ENCODE results near the gene DPM1. TPM values are rescaled to one million over a fixed set of nuclear protein-coding genes. Genes with fewer than 3 reads are reported as not detected.

Gene DPM1
- polyA plus RNA-seq, 1 of the 3 experiments (the other 2 are of a cell fraction), result 72.1 TPM

DNA sequence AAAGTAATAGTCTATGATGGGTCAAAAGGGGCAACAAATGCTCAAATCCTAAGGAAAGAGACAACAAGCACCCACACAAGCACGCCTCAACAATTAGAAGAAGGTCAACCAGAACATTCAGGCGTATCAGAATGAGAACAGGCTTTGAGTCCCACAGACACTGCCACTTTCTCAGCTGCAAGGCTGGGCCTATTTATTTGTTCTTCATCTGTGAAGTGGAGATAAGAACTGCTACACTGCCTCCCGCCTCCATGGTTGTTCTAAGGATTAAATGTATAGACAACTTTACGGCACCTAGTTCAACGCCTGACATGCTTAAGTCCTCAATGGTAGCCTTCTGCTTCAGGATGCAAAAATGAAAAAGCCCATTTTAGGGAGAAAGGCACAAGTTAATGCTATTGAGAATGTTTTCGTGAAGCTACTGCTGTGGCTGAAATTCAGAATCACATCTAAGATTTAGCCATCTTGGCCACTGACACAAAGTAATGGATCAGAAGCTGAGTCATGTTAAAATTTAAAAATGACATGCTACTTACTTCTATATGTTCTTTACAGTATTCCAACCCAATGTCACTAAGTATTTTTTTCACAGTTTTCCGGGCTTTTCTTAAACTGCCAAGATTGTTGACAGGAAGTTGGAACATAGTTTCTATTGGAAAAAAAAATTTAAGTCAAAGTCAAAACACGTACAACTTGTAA, 54.8 kb downstream of the DPM1 start:
- Histone ChIP-seq H3F3A (replicated peaks; ENCODE audit: insufficient read depth) (peaks cover 16% of the 10 kb centered on the region), H3K4me1 (ENCODE audit: control insufficient read depth in 1 of 2, insufficient read depth in 2 of 2, low read depth in 1 of 2, low read length in 1 of 2) (no peaks in the 10 kb centered on the region; a peak in 1 of 4 replicates), H3K9me2 (no peaks in the 10 kb centered on the region), H3K4me2 (no peak overlapping the region), H3K36me3 (replicated peaks in 1 of 2; ENCODE audit: control insufficient read depth in 1 of 2, insufficient read depth in 2 of 2, low read length in 1 of 2) (peaks cover 56 to 67% of the 10 kb centered on the region in 2 experiments), H3K9me3 (no peaks in the 10 kb centered on the region), H3K79me2 (ENCODE audit: insufficient read depth) (peaks cover 100% of the 10 kb centered on the region), H2AFZ (ENCODE audit: low read depth) (no peak overlapping the region), H3K9ac (no peak overlapping the region), H3K27me3 (ENCODE audit: insufficient read depth) (no peaks in the 10 kb centered on the region), H4K20me1 (ENCODE audit: insufficient read depth) (peaks cover 98% of the 10 kb centered on the region), H3K27ac (ENCODE audit: low read depth in 2 of 2, low read length in 1 of 2) (no peak overlapping the region), H3K4me3 (ENCODE audit: low read depth in 2 of 2, low read length in 1 of 2) (no peak overlapping the region)
- POLR2A ChIA-PET, result no interaction called here
- no peak for DNase-seq
- WGBS (ENCODE audit: low lambda C conversion rate), result 98% methylated on average over 8 of the region's 8 CpGs
- TF ChIP-seq, protein P1, sequence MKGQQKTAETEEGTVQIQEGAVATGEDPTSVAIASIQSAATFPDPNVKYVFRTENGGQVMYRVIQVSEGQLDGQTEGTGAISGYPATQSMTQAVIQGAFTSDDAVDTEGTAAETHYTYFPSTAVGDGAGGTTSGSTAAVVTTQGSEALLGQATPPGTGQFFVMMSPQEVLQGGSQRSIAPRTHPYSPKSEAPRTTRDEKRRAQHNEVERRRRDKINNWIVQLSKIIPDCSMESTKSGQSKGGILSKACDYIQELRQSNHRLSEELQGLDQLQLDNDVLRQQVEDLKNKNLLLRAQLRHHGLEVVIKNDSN (IDR thresholded peaks at IDR 0.05; ENCODE audit: borderline replicate concordance, low read depth), result no peak
- TF ChIP-seq MXI1 (IDR thresholded peaks at IDR 0.05; ENCODE audit: low read depth, low read length) (no peak), RFX5 (IDR thresholded peaks at IDR 0.05; ENCODE audit: low read length) (no peak), GABPA (IDR thresholded peaks at IDR 0.05; ENCODE audit: low read depth) (no peak), NFIC (IDR thresholded peaks at IDR 0.05; ENCODE audit: borderline replicate concordance) (no peak), YY1 (IDR thresholded peaks at IDR 0.05; ENCODE audit: low read depth) (no peak), RXRA (IDR thresholded peaks at IDR 0.05; ENCODE audit: borderline replicate concordance, low read depth) (no peak)
- CTCF ChIA-PET, result interaction anchor here (1.6 to 2.0 kb wide), 3 partner anchors 26 to 109 kb away, joined by 3 to 12 read pairs (median 6); partner anchors contain the start of genes ADNP and BCAS4

DNA sequence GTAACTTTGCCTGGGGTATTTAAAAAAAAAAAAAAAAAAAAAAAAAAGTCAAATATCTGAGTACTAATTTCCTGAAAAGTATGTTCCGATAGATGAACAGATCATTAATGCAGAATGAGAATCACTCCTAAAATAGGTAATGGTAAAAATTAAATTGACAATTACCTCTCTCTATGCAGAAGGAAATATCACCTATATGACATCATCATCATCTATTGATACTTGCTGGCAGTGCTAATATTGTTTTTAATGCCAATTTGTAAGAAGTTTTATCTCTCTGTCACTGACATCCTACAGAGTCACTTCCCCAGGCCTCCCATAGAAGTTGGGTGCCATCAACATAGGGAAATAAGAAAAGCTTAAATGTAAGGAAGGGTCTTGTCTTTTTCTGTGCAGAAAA, 57.0 kb downstream of the DPM1 start:
- H3K9ac ChIP-seq, result no peak overlapping the region
- H3K4me3 ChIP-seq (ENCODE audit: low read depth in 2 of 2, low read length in 1 of 2), result no peak overlapping the region
- H3K27ac ChIP-seq (ENCODE audit: low read depth in 2 of 2, low read length in 1 of 2), result no peak overlapping the region
- no peak for DNase-seq
- no peak overlapping the region for H2AFZ ChIP-seq (ENCODE audit: low read depth)
- H3K27me3 ChIP-seq (ENCODE audit: insufficient read depth), result no peaks in the 10 kb centered on the region
- H3K4me1 ChIP-seq (ENCODE audit: control insufficient read depth in 1 of 2, insufficient read depth in 2 of 2, low read depth in 1 of 2, low read length in 1 of 2), result no peaks in the 10 kb centered on the region; a peak in 1 of 4 replicates
- no peak overlapping the region for H3K4me2 ChIP-seq
- peaks cover 16% of the 10 kb centered on the region for H3F3A ChIP-seq (replicated peaks; ENCODE audit: insufficient read depth)
- H3K9me3 ChIP-seq, result no peaks in the 10 kb centered on the region
- no peaks in the 10 kb centered on the region for H3K9me2 ChIP-seq
- CTCF ChIA-PET, result interaction anchor here (0.6 to 3.7 kb wide), 6 partner anchors 18 to 265 kb away, joined by 3 to 19 read pairs (median 3); partner anchors contain the start of genes ADNP and BCAS4
- peaks cover 100% of the 10 kb centered on the region for H3K79me2 ChIP-seq (ENCODE audit: insufficient read depth)
- POLR2A ChIA-PET, result no interaction called here
- 98% methylated on average over 1 of the region's 1 CpG for WGBS (ENCODE audit: low lambda C conversion rate)
- peaks cover 74 to 84% of the 10 kb centered on the region in 2 experiments for H3K36me3 ChIP-seq (replicated peaks in 1 of 2; ENCODE audit: control insufficient read depth in 1 of 2, insufficient read depth in 2 of 2, low read length in 1 of 2)
- no peak for TF ChIP-seq NFIC (IDR thresholded peaks at IDR 0.05; ENCODE audit: borderline replicate concordance)
- TF ChIP-seq, protein P2, sequence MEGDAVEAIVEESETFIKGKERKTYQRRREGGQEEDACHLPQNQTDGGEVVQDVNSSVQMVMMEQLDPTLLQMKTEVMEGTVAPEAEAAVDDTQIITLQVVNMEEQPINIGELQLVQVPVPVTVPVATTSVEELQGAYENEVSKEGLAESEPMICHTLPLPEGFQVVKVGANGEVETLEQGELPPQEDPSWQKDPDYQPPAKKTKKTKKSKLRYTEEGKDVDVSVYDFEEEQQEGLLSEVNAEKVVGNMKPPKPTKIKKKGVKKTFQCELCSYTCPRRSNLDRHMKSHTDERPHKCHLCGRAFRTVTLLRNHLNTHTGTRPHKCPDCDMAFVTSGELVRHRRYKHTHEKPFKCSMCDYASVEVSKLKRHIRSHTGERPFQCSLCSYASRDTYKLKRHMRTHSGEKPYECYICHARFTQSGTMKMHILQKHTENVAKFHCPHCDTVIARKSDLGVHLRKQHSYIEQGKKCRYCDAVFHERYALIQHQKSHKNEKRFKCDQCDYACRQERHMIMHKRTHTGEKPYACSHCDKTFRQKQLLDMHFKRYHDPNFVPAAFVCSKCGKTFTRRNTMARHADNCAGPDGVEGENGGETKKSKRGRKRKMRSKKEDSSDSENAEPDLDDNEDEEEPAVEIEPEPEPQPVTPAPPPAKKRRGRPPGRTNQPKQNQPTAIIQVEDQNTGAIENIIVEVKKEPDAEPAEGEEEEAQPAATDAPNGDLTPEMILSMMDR (IDR thresholded peaks at IDR 0.05), result no peak
- H4K20me1 ChIP-seq (ENCODE audit: insufficient read depth), result peaks cover 90% of the 10 kb centered on the region

Data from SK-N-SH (cell line).